ENCODE results near the gene TRIM33. TPM values are rescaled to one million over a fixed set of nuclear protein-coding genes. Genes with fewer than 3 reads are reported as not detected.
"Not testable (repeated sequence)": the region's sequence is repeated elsewhere in the genome, so short reads cannot be mapped to it uniquely, and the experiment has no call there.

TRIM33 gene
- total RNA-seq, 3 donors from 2014 or later = 28.6 to 38.1 (median 35.5) TPM

- H3K4me3 ChIP-seq = no peak overlapping the region
- no peaks in the 10 kb centered on the region for H3K4me1 ChIP-seq (ENCODE audit: low read depth)
- no peak for DNase-seq
- no peaks in the 10 kb centered on the region for H3K9me3 ChIP-seq
- intact Hi-C loops (cut with DNase I, micrococcal nuclease) = no loop called here
- no peaks in the 10 kb centered on the region for H3K36me3 ChIP-seq (ENCODE audit: low read depth)
- no peak for TF ChIP-seq CTCF (IDR thresholded peaks at IDR 0.05)
- peak; percentile 66 for ATAC-seq
Observed at GRCh38 chr1:114490274-114490693, 20.7 kb downstream of the TRIM33 start.

GRCh38 chr1:114488739-114489138 lies 22.3 kb downstream of the TRIM33 start:
- Histone ChIP-seq H3K9me3 (no peaks in the 10 kb centered on the region), H3K36me3 (ENCODE audit: low read depth) (no peaks in the 10 kb centered on the region), H3K4me3 (no peak overlapping the region), H3K4me1 (ENCODE audit: low read depth) (no peaks in the 10 kb centered on the region)
- ATAC-seq = no peak
- TF ChIP-seq CTCF (IDR thresholded peaks at IDR 0.05) = no peak
- intact Hi-C loops (cut with DNase I, micrococcal nuclease) = no loop called here
- no peak for DNase-seq

GRCh38 chr1:114485286-114485685 lies 25.7 kb downstream of the TRIM33 start:
- ATAC-seq (no peak), DNase-seq (no peak)
- no peak for TF ChIP-seq CTCF (IDR thresholded peaks at IDR 0.05)
- no peaks in the 10 kb centered on the region for H3K4me1 ChIP-seq (ENCODE audit: low read depth)
- no peaks in the 10 kb centered on the region for H3K9me3 ChIP-seq
- no peaks in the 10 kb centered on the region for H3K36me3 ChIP-seq (ENCODE audit: low read depth)
- intact Hi-C loops (cut with DNase I, micrococcal nuclease) = no loop called here
- no peak overlapping the region for H3K4me3 ChIP-seq

GRCh38 chr1:114482585-114482984 lies 28.4 kb downstream of the TRIM33 start:
- no peaks in the 10 kb centered on the region for H3K36me3 ChIP-seq (ENCODE audit: low read depth)
- DNase-seq (peak in 1 of 3 donors; percentile 7), ATAC-seq (peak; percentile 73)
- no peaks in the 10 kb centered on the region for H3K4me1 ChIP-seq (ENCODE audit: low read depth)
- intact Hi-C loops (cut with DNase I, micrococcal nuclease) = no loop called here
- TF ChIP-seq CTCF (IDR thresholded peaks at IDR 0.05) = no peak
- H3K4me3 ChIP-seq = no peak overlapping the region
- H3K9me3 ChIP-seq = no peaks in the 10 kb centered on the region

- DNase-seq; H3K4me3 ChIP-seq; ATAC-seq; H3K36me3 ChIP-seq (ENCODE audit: low read depth); H3K4me1 ChIP-seq (ENCODE audit: low read depth); intact Hi-C loops (cut with DNase I, micrococcal nuclease); H3K9me3 ChIP-seq: not testable (repeated sequence)
Observed at GRCh38 chr1:114479636-114480035, 31.4 kb downstream of the TRIM33 start.

GRCh38 chr1:114479134-114479533 lies 31.9 kb downstream of the TRIM33 start:
- TF ChIP-seq CTCF (IDR thresholded peaks at IDR 0.05) = no peak
- intact Hi-C loops (cut with DNase I, micrococcal nuclease) = no loop called here
- no peaks in the 10 kb centered on the region for H3K9me3 ChIP-seq
- no peaks in the 10 kb centered on the region for H3K4me1 ChIP-seq (ENCODE audit: low read depth)
- no peak for ATAC-seq
- DNase-seq = no peak
- no peak overlapping the region for H3K4me3 ChIP-seq
- H3K36me3 ChIP-seq (ENCODE audit: low read depth) = no peaks in the 10 kb centered on the region
